Measurements from ENCODE around the gene WFDC5.

The WFDC5 gene

DNA sequence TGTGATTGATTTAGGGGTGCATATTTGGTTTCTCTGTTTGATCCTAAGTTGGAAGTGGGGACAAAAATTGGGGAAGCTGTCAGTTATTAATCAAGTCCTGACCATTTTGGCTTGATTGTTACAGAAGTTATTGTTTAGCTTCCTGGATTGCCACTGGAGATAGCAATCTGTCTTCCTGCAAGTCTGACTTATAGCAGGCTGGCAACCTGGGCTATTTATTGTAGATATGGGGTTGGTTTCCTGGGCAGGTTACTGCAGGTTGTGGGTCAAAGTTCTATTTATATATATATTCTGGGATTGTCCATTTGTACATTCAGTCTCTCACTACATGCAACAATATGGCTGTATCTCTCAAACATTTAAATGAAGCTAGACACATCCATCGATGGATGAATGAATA lies 31.8 kb downstream of the WFDC5 start:
- Histone ChIP-seq H3K27ac (ENCODE audit: low read depth, low read length) (no peak overlapping the region), H3K4me1 (ENCODE audit: control insufficient read depth, low read length) (peaks cover 19% of the 10 kb centered on the region), H3F3A (ENCODE audit: control insufficient read depth, insufficient read depth) (no peaks in the 10 kb centered on the region; the same call in 1 of the 2 replicates), H3K36me3 (ENCODE audit: control insufficient read depth, low read length) (peaks cover 64% of the 10 kb centered on the region), H3K9me3 (ENCODE audit: control insufficient read depth, insufficient read depth, low read length) (no peaks in the 10 kb centered on the region; the same call in 1 of the 2 replicates), H3K27me3 (ENCODE audit: control insufficient read depth, low read length) (no peaks in the 10 kb centered on the region), H4K20me1 (ENCODE audit: control insufficient read depth, insufficient read depth, low read depth, low read length) (no peaks in the 10 kb centered on the region), H3K9me2 (replicated peaks; ENCODE audit: control insufficient read depth, low read length) (no peaks in the 10 kb centered on the region), H3K4me3 (ENCODE audit: low read length) (no peak overlapping the region), H3K4me2 (ENCODE audit: low read length) (no peak overlapping the region), H3K79me2 (ENCODE audit: control insufficient read depth, low read length) (no peaks in the 10 kb centered on the region)
- TF ChIP-seq, protein P1, sequence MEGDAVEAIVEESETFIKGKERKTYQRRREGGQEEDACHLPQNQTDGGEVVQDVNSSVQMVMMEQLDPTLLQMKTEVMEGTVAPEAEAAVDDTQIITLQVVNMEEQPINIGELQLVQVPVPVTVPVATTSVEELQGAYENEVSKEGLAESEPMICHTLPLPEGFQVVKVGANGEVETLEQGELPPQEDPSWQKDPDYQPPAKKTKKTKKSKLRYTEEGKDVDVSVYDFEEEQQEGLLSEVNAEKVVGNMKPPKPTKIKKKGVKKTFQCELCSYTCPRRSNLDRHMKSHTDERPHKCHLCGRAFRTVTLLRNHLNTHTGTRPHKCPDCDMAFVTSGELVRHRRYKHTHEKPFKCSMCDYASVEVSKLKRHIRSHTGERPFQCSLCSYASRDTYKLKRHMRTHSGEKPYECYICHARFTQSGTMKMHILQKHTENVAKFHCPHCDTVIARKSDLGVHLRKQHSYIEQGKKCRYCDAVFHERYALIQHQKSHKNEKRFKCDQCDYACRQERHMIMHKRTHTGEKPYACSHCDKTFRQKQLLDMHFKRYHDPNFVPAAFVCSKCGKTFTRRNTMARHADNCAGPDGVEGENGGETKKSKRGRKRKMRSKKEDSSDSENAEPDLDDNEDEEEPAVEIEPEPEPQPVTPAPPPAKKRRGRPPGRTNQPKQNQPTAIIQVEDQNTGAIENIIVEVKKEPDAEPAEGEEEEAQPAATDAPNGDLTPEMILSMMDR (IDR thresholded peaks at IDR 0.05; ENCODE audit: low read depth, low read length, poor library complexity, severe bottlenecking): no peak
- no peak for TF ChIP-seq EZH2phosphoT487 (IDR thresholded peaks at IDR 0.05; ENCODE audit: borderline replicate concordance, low read length)

DNA sequence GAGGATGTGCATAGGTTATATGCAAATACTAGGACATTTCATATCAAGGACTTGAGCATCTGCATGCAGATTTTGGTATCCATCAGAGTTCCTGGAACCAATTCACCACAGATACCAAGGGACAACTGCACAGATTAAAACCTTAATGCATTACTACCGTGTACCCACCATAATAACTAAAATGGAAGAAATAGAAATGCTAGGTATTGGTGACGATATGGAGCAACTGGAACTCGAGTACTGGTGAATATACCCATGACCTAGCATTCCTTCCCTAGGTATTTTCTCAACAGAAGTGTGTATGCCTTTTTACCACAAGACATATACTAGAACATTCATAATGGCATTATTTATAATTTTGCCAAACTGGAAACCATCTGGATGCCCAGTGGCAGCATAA lies 32.5 kb downstream of the WFDC5 start:
- no peaks in the 10 kb centered on the region; the same call in 1 of the 2 replicates for H3F3A ChIP-seq (ENCODE audit: control insufficient read depth, insufficient read depth)
- no peaks in the 10 kb centered on the region for H3K79me2 ChIP-seq (ENCODE audit: control insufficient read depth, low read length)
- H3K4me1 ChIP-seq (ENCODE audit: control insufficient read depth, low read length): peaks cover 16% of the 10 kb centered on the region
- H4K20me1 ChIP-seq (ENCODE audit: control insufficient read depth, insufficient read depth, low read depth, low read length): no peaks in the 10 kb centered on the region
- no peaks in the 10 kb centered on the region; the same call in 1 of the 2 replicates for H3K9me3 ChIP-seq (ENCODE audit: control insufficient read depth, insufficient read depth, low read length)
- no peaks in the 10 kb centered on the region for H3K27me3 ChIP-seq (ENCODE audit: control insufficient read depth, low read length)
- no peak for TF ChIP-seq EZH2phosphoT487 (IDR thresholded peaks at IDR 0.05; ENCODE audit: borderline replicate concordance, low read length)
- TF ChIP-seq, protein P1 (IDR thresholded peaks at IDR 0.05; ENCODE audit: low read depth, low read length, poor library complexity, severe bottlenecking): no peak
- no peaks in the 10 kb centered on the region for H3K9me2 ChIP-seq (replicated peaks; ENCODE audit: control insufficient read depth, low read length)
- H3K36me3 ChIP-seq (ENCODE audit: control insufficient read depth, low read length): peaks cover 68% of the 10 kb centered on the region
- H3K4me2 ChIP-seq (ENCODE audit: low read length): no peak overlapping the region
- H3K27ac ChIP-seq (ENCODE audit: low read depth, low read length): no peak overlapping the region
- no peak overlapping the region for H3K4me3 ChIP-seq (ENCODE audit: low read length)

DNA sequence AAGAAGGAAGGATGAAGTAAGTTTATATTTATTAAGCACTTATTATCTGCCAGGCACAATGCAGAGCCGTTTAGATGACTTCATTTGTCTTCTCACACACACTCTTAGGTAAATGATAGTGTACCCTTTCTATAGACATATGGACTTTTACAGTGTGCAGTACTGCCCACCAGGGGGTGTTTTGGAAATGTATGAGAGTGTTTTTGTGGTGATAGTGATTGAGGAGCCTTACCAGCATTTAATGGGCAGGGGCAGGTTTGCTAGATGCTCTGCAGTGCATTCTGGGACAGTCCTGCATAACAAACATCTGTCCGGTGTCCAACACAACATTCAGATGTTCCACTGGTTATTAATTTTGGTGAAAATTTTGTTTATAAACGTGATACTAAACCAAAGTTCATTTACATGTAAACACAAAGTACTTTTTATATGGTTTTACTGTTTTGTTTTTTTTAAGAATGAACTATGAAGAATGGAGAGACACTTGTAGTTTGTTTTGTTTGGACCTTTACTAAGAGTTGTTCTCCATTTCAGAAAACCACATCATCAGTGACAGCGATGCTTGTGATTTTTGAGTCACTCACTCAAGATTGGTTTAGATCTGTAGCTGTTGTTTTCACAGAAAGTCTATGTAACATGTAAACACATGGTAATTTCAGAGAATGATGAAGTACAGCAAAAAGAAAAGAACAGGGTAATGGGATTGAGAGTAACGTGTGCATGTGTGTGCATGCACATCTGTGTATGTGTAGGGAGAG lies 33.9 kb downstream of the WFDC5 start:
- H3K4me1 ChIP-seq (ENCODE audit: control insufficient read depth, low read length): peaks cover 2% of the 10 kb centered on the region
- peaks cover 74% of the 10 kb centered on the region for H3K36me3 ChIP-seq (ENCODE audit: control insufficient read depth, low read length)
- no peaks in the 10 kb centered on the region; the same call in 1 of the 2 replicates for H3K9me3 ChIP-seq (ENCODE audit: control insufficient read depth, insufficient read depth, low read length)
- no peaks in the 10 kb centered on the region for H3K27me3 ChIP-seq (ENCODE audit: control insufficient read depth, low read length)
- no peaks in the 10 kb centered on the region for H3K9me2 ChIP-seq (replicated peaks; ENCODE audit: control insufficient read depth, low read length)
- no peak overlapping the region for H3K27ac ChIP-seq (ENCODE audit: low read depth, low read length)
- no peak overlapping the region for H3K4me3 ChIP-seq (ENCODE audit: low read length)
- TF ChIP-seq, protein P1 (IDR thresholded peaks at IDR 0.05; ENCODE audit: low read depth, low read length, poor library complexity, severe bottlenecking): peak; percentile 59
- TF ChIP-seq EZH2phosphoT487 (IDR thresholded peaks at IDR 0.05; ENCODE audit: borderline replicate concordance, low read length): no peak
- no peaks in the 10 kb centered on the region for H3K79me2 ChIP-seq (ENCODE audit: control insufficient read depth, low read length)
- no peaks in the 10 kb centered on the region for H4K20me1 ChIP-seq (ENCODE audit: control insufficient read depth, insufficient read depth, low read depth, low read length)
- H3F3A ChIP-seq (ENCODE audit: control insufficient read depth, insufficient read depth): no peaks in the 10 kb centered on the region; the same call in 1 of the 2 replicates
- H3K4me2 ChIP-seq (ENCODE audit: low read length): no peak overlapping the region

Data from DOHH2 (cell line).